K562 (cell line): ENCODE data around the gene NT5C1A. TPM values are rescaled to one million over a fixed set of nuclear protein-coding genes. Genes with fewer than 3 reads are reported as not detected.
A peak's percentile ranks its signal among the peaks of the same experiment; 100 is the strongest.

Source experiments
- ATAC-seq: fragments of 200-7000 bp; cut with Tn5 transposase; 3 replicates; pipeline ENCODE4 v1.9.1; 2020; ENCODE audit warnings: moderate library complexity
- BruUV-seq: library from RNA; stranded (reverse); fragments of 400-500 nt; replicated peaks from 2 replicates; lab custom pipeline; 2021; lab: Mats Ljungman, UMichigan
- CTCF ChIA-PET: fragments of 300-600 bp; formaldehyde crosslinking; extraction: SDS; loops from one replicate; lab custom pipeline; 2021; ENCODE audit warnings: low intra/inter-chr PET ratio; lab: Yijun Ruan, JAX
- POLR2A ChIA-PET: fragments of 300-600, 350-650 bp; sonication (Branson Sonifier 250); formaldehyde crosslinking; extraction: SDS; loops from one replicate; lab custom pipeline; 2021; ENCODE audit warnings: antibody characterized with exemption, inconsistent platforms; lab: Yijun Ruan, JAX
- DNase-seq, 4 experiments: peaks; one replicate each; pipeline versions ENCODE4 v3.0.0 to v3.0.0-alpha.2; 2011 to 2018; ENCODE audit warnings: low spot score in 3 of 4, mixed read lengths in 3 of 4; ENCODE audit errors: extremely low read depth in 1 of 4
- FAIRE-seq: peaks from 2 replicates; lab custom pipeline; 2011; peaks lifted over from hg19 to GRCh38; lab: Jason Lieb, UNC
- H2AFZ ChIP-seq: 2 replicates; pipeline ENCODE4 v1.6.0; 2011; ENCODE audit warnings: low read depth, low read length, control low read depth, inconsistent platforms
- H3K27ac ChIP-seq: fragments of 200-600 bp; 3 replicates; pipeline ENCODE4 v1.8.0; 2011; ENCODE audit warnings: low read depth, mild to moderate bottlenecking, control low read depth, inconsistent platforms, low read length, moderate library complexity, mixed read lengths; ENCODE audit errors: extremely low read depth
- H3K27me3 ChIP-seq, 2 experiments: fragments of 300-600 bp in 1 of 2; 2 replicates in 1 of 2; 3 replicates in 1 of 2; pipeline versions ENCODE4 v1.6.0 to v1.8.0; 2011; ENCODE audit warnings: inconsistent platforms in 2 of 2, low read length in 2 of 2, mild to moderate bottlenecking in 1 of 2, mixed read lengths in 1 of 2, moderate library complexity in 1 of 2; ENCODE audit not compliant: control insufficient read depth in 2 of 2, insufficient read depth in 2 of 2
- H3K36me3 ChIP-seq: fragments of 300-600 bp; 3 replicates; pipeline ENCODE4 v1.8.0; 2011; ENCODE audit warnings: mild to moderate bottlenecking, low read length, inconsistent platforms; ENCODE audit not compliant: control insufficient read depth, insufficient read depth
- H3K4me1 ChIP-seq, 2 experiments: fragments of 200-600 bp in 1 of 2; replicated peaks in 1 of 2; 2 replicates in 1 of 2; 3 replicates in 1 of 2; pipeline versions ENCODE4 v1.5.1 to v1.8.0; 2011; ENCODE audit warnings: inconsistent platforms in 2 of 2, low read length in 2 of 2, mild to moderate bottlenecking in 1 of 2, mixed read lengths in 1 of 2, moderate library complexity in 1 of 2; ENCODE audit not compliant: control insufficient read depth in 2 of 2, insufficient read depth in 2 of 2
- H3K4me2 ChIP-seq: 2 replicates; pipeline ENCODE4 v1.6.1; 2011; ENCODE audit warnings: low read length, control low read depth, inconsistent platforms, mixed read lengths; ENCODE audit not compliant: insufficient read depth
- H3K4me3 ChIP-seq: fragments of 200-600 bp; sonication (generic), shearing (Covaris generic); 2 replicates; pipeline ENCODE4 v1.5.1; 2016; ENCODE audit warnings: control low read depth, inconsistent platforms
- H3K79me2 ChIP-seq: fragments of 200-600 bp; 3 replicates; pipeline ENCODE4 v1.8.0; 2011; ENCODE audit warnings: low read length, inconsistent platforms; ENCODE audit not compliant: control insufficient read depth, insufficient read depth
- H3K9ac ChIP-seq, 2 experiments: 2 replicates each; pipeline versions ENCODE4 v1.6.0 to v1.6.1; 2011; ENCODE audit warnings: low read depth in 2 of 2, low read length in 2 of 2, control low read depth in 1 of 2, inconsistent platforms in 1 of 2, mild to moderate bottlenecking in 1 of 2, mixed read lengths in 1 of 2; ENCODE audit not compliant: insufficient read depth in 1 of 2
- H3K9me1 ChIP-seq: one replicate; pipeline ENCODE4 v1.6.0; 2011; ENCODE audit warnings: inconsistent platforms, mild to moderate bottlenecking, low read length, moderate library complexity; ENCODE audit not compliant: control insufficient read depth, insufficient read depth
- H3K9me3 ChIP-seq: replicated peaks from 2 replicates; pipeline ENCODE4 v1.5.1; 2011; ENCODE audit warnings: low read depth, low read length, inconsistent platforms; ENCODE audit not compliant: control insufficient read depth, insufficient read depth
- H4K20me1 ChIP-seq: replicated peaks from 2 replicates; pipeline ENCODE4 v1.6.1; 2011; ENCODE audit warnings: low read length, inconsistent platforms, mixed read lengths; ENCODE audit not compliant: control insufficient read depth, insufficient read depth
- ATF1 ChIP-seq, 2 experiments: fragments of 450-650 bp in 1 of 2; IDR thresholded peaks; 2 replicates each; pipeline ENCODE4 v1.6.1; 2016; ENCODE audit warnings: missing compliant biosample characterization in 1 of 2, missing genetic modification characterization in 1 of 2
- ZNF395 ChIP-seq: fragments of 200-800 bp; sonication (Bioruptor generic); IDR thresholded peaks from 2 replicates; pipeline ENCODE4 v1.6.1; 2017; ENCODE audit warnings: missing genetic modification characterization, missing compliant biosample characterization
- WGBS: fragments of 100-300 bp; shearing (Covaris generic); methylation state at CpG from one replicate; pipeline ENCODE4 v1.1.6; 2016; ENCODE audit warnings: low coverage, mixed read lengths; ENCODE audit not compliant: insufficient coverage; ENCODE audit errors: missing lambda C conversion rate; 5-methylcytosine and 5-hydroxymethylcytosine counted together
- in situ Hi-C: fragments of 300-500 bp; cut with MboI; formaldehyde crosslinking; loops from 4 replicates; pipeline ENCODE4 v1.15.0; 2018; ENCODE audit warnings: inconsistent platforms, mixed read lengths
- intact Hi-C: fragments of 100-400 bp; cut with micrococcal nuclease; formaldehyde crosslinking; loops from 2 replicates; pipeline ENCODE4 v1.14.2; 2022
- polyA plus RNA-seq, 8 experiments: library from polyadenylated mRNA; depleted of rRNA in 4 of 8; stranded (reverse) in 5 of 8; unstranded in 3 of 8; fragments of >200 nt; fragmentation: Nextera tagmentation in 2 of 8; fragmentation: Illumina TruSeq in 1 of 8; extraction: Ambion mirVana in 2 of 8; extraction: Trizol in 1 of 8; gene quantifications; 2 replicates each; pipeline versions ENCODE4 v1.2.1 to v1.2.3, GENCODE V29; 2011 to 2014; ENCODE audit warnings: inconsistent platforms in 1 of 8, missing spikeins in 1 of 8
- total RNA-seq, 7 experiments: library from RNA; depleted of rRNA in 6 of 7; stranded (reverse); fragments of >200 nt in 6 of 7; fragmentation: Illumina TruSeq in 2 of 7; extraction: Trizol in 2 of 7; gene quantifications; 2 replicates each; pipeline versions ENCODE4 v1.2.1 to v1.2.3, GENCODE V29; 2011 to 2021; ENCODE audit warnings: low replicate concordance in 1 of 7

Gene NT5C1A
- total and polyA plus RNA-seq, 9 of the 15 experiments (the other 6 are each of a cell fraction or from before 2014, with no cell fraction given), result not detected

- Histone ChIP-seq H4K20me1 (no peaks in the 10 kb centered on the region), H3K9ac (peak overlapping the region in 1 of 2 experiments; percentile 32; a peak in 2 of 4 replicates), H3K4me2 (no peak overlapping the region), H3K9me3 (no peaks in the 10 kb centered on the region), H2AFZ (peak overlapping the region; percentile 89), H3K79me2 (no peaks in the 10 kb centered on the region), H3K36me3 (no peaks in the 10 kb centered on the region), H3K9me1 (no peaks in the 10 kb centered on the region), H3K4me3 (no peak overlapping the region), H3K4me1 (peaks cover 5 to 12% of the 10 kb centered on the region in 2 experiments; a peak in 3 of 5 replicates), H3K27ac (no peak overlapping the region), H3K27me3 (peaks cover 9 to 12% of the 10 kb centered on the region in 2 experiments; a peak in 4 of 5 replicates)
- no peak for ATAC-seq
- no peak for DNase-seq
- FAIRE-seq, result no peak
- intact Hi-C loops, result loop anchor here (5.0 kb wide), 1 partner anchor 271 kb away; no protein-coding TSS in a partner anchor
- ChIA-PET POLR2A (interaction anchor here (1.0 to 4.3 kb wide), 3 partner anchors 11 to 43 kb away, joined by 4 to 25 read pairs (median 5); no protein-coding TSS in a partner anchor), CTCF (interaction anchor here (0.5 to 2.6 kb wide), 4 partner anchors 10 to 99 kb away, joined by 3 to 28 read pairs (median 11); no protein-coding TSS in a partner anchor)
- in situ Hi-C loops, result no loop called here
- 30% methylated on average over 12 of the region's 12 CpGs for WGBS
- BruUV-seq, result no TSS peak
- TF ChIP-seq ATF1 (CRISPR knock-in tag; IDR thresholded peaks at IDR 0.05) (no peak), ATF1 (tag; IDR thresholded peaks at IDR 0.05) (no peak), ZNF395 (CRISPR knock-in tag) (0 out of 2 replicates have a peak, but pooled peaks have one; percentile 19)
Observed at GRCh38 chr1:39701049-39701439, 29.1 kb upstream of the NT5C1A start.
